ENCODE data around the gene TTK. TPM values are rescaled to one million over a fixed set of nuclear protein-coding genes. Genes with fewer than 3 reads are reported as not detected.
A peak's percentile ranks its signal among the peaks of the same experiment; 100 is the strongest.

TTK gene
- 2.5 TPM for polyA plus RNA-seq (2013)

DNA sequence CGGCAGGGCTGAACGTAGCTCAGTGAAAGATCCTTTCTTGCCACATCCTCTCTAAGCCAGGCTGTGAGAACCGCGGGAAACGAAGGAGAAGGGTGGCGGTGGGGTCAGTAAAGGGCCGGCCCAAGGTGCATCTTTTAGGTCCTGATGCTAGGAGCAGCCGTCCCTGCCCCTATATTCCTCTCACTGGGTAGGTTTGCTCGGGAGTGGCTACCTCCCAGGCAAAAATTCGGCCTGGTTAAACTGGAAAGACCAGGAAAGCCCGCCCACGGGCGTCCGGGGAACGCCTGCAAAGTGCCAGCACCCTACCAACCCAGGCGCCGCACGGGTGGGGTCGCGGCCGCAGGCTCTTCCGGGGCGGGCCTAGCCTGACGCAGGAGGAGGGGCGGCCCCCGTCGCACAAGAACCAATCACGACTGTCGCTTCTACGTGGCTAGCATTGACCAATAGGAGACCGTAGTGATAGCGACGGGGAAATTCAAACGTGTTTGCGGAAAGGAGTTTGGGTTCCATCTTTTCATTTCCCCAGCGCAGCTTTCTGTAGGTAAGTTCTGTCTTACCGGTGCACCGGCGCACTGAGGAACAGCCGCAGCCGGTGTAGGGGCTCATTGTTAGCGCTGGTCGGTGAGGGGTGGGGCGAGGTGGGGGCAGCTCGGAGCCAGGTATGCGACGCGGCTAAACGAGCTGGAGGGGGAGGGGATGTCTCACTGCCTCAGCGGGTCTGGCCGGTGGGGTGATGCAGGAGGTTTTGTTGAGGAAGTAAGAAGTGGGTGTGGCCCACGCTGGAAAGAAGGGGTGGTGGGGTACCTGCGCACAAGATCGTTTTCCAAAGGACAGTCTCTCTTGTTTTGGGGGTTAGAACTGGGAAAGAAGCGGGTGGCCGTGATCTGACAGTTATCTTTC, at the start of gene TTK:
Gene TTK (plus strand): TSS at position 477 of the 900 bp plus-strand sequence. CDS start 1,195 bp downstream, outside the sequence.
- peaks cover 13 to 18% (median 16%) of the 10 kb centered on the region in 4 experiments for H3K4me1 ChIP-seq (ENCODE audit: control extremely low read depth in 1 of 4, control insufficient read depth in 4 of 4, insufficient read depth in 4 of 4, low read length in 3 of 4)
- H3K27me3 ChIP-seq (replicated peaks in 2 of 5; ENCODE audit: control insufficient read depth in 4 of 5, insufficient read depth in 5 of 5, low read length in 4 of 5), result no peaks in the 10 kb centered on the region
- H3K36me3 ChIP-seq (ENCODE audit: control insufficient read depth in 4 of 4, insufficient read depth in 4 of 4, low read length in 3 of 4), result peaks cover 0 to 18% (median 4%) of the 10 kb centered on the region in 4 experiments
- H3K27ac ChIP-seq (ENCODE audit: insufficient read depth in 1 of 2, low read depth in 1 of 2, low read length in 2 of 2, poor library complexity in 1 of 2, severe bottlenecking in 2 of 2), result peak within 1 kb of the TSS; percentile 64 to 93
- peak; percentile 93 to 98 (median 98) for DNase-seq
- ChIA-PET POLR2A (interaction anchor here (0.6 kb wide), 1 partner anchor 1816 kb away, joined by 4 read pairs; no protein-coding TSS in a partner anchor), CTCF (interaction anchor here (1.4 to 1.9 kb wide), 3 partner anchors 10 to 55 kb away, joined by 3 to 10 read pairs (median 3); no protein-coding TSS in a partner anchor)
- peak within 1 kb of the TSS; percentile 66 to 96 (median 90) for H3K4me3 ChIP-seq (ENCODE audit: control insufficient read depth in 1 of 7, extremely low read depth in 1 of 7, insufficient read depth in 4 of 7, low read depth in 2 of 7, low read length in 6 of 7)
- 0% methylated on average over 43 of the region's 56 CpGs for WGBS (ENCODE audit: insufficient coverage)
- H3K9me3 ChIP-seq (ENCODE audit: control extremely low read depth in 1 of 5, control insufficient read depth in 4 of 5, insufficient read depth in 2 of 5, low read depth in 1 of 5, low read length in 4 of 5), result no peaks in the 10 kb centered on the region

DNA sequence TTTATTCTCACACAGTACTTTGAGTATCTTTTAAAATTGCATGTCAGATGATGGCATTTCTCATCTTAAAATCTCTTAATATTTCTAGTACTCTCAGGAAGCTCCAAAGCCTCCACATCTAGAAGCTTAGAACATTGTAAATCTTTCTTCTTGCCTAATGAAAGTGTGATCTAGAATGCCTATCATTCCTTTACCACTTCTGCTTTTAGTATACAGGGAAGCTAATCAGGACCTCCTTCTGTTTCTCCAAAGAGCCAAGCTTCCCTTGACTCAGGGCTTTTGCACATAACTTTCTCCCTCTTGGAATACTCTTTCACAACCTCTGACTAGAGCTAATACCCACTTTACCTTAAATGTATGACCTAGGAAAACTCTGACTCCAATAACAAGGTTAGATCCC, 49.6 kb upstream of the TTK start:
- Histone ChIP-seq H3K27ac (ENCODE audit: insufficient read depth in 1 of 2, low read depth in 1 of 2, low read length in 2 of 2, poor library complexity in 1 of 2, severe bottlenecking in 2 of 2) (no peak overlapping the region), H3K9me3 (ENCODE audit: control extremely low read depth in 1 of 5, control insufficient read depth in 4 of 5, insufficient read depth in 2 of 5, low read depth in 1 of 5, low read length in 4 of 5) (no peaks in the 10 kb centered on the region), H3K4me1 (ENCODE audit: control extremely low read depth in 1 of 4, control insufficient read depth in 4 of 4, insufficient read depth in 4 of 4, low read length in 3 of 4) (no peaks in the 10 kb centered on the region), H3K4me3 (ENCODE audit: control insufficient read depth in 1 of 7, extremely low read depth in 1 of 7, insufficient read depth in 4 of 7, low read depth in 2 of 7, low read length in 6 of 7) (no peak overlapping the region), H3K27me3 (replicated peaks in 2 of 5; ENCODE audit: control insufficient read depth in 4 of 5, insufficient read depth in 5 of 5, low read length in 4 of 5) (peaks cover 0 to 3% (median 0%) of the 10 kb centered on the region in 5 experiments), H3K36me3 (ENCODE audit: control insufficient read depth in 4 of 4, insufficient read depth in 4 of 4, low read length in 3 of 4) (no peaks in the 10 kb centered on the region)
- DNase-seq, result peak in 2 of 3 donors; percentile 35 to 53
- CTCF ChIA-PET, result interaction anchor here (1.0 kb wide), 1 partner anchor 29 kb away, joined by 3 read pairs; no protein-coding TSS in a partner anchor
- POLR2A ChIA-PET, result no interaction called here

DNA sequence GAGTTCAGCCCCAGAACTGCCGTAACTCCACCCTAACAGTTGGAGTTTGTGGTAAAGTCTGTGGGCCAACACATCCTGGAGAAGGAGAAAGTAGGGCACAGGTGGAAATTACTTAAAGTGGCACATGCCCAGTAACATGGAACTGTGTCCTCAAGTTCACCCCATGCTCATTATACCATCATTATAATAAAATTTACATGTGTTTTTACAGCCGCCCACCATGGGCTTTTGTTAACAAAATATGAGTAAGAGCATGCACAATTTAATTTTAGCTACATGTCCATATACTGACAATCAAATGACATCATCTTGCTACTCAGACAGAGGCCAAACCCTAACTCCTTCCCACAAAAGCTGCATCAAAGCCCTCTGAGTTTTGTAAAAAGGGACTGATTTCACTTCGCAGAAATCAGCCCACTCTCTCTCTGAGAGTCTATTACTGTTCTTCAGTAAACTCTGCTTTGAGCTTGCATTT, 39.8 kb upstream of the TTK start:
- no peaks in the 10 kb centered on the region for H3K36me3 ChIP-seq (ENCODE audit: control insufficient read depth in 4 of 4, insufficient read depth in 4 of 4, low read length in 3 of 4)
- CTCF ChIA-PET, result no interaction called here
- POLR2A ChIA-PET, result interaction anchor here (0.6 kb wide), 1 partner anchor 83 kb away, joined by 5 read pairs; no protein-coding TSS in a partner anchor
- WGBS (ENCODE audit: insufficient coverage), result no CpG with 5 or more reads among the region's 3 CpGs
- no peak overlapping the region for H3K4me3 ChIP-seq (ENCODE audit: control insufficient read depth in 1 of 7, extremely low read depth in 1 of 7, insufficient read depth in 4 of 7, low read depth in 2 of 7, low read length in 6 of 7)
- no peak for DNase-seq
- no peaks in the 10 kb centered on the region for H3K27me3 ChIP-seq (replicated peaks in 2 of 5; ENCODE audit: control insufficient read depth in 4 of 5, insufficient read depth in 5 of 5, low read length in 4 of 5)
- H3K27ac ChIP-seq (ENCODE audit: insufficient read depth in 1 of 2, low read depth in 1 of 2, low read length in 2 of 2, poor library complexity in 1 of 2, severe bottlenecking in 2 of 2), result no peak overlapping the region
- peaks cover 0 to 8% (median 4%) of the 10 kb centered on the region in 5 experiments for H3K9me3 ChIP-seq (ENCODE audit: control extremely low read depth in 1 of 5, control insufficient read depth in 4 of 5, insufficient read depth in 2 of 5, low read depth in 1 of 5, low read length in 4 of 5)
- H3K4me1 ChIP-seq (ENCODE audit: control extremely low read depth in 1 of 4, control insufficient read depth in 4 of 4, insufficient read depth in 4 of 4, low read length in 3 of 4), result no peaks in the 10 kb centered on the region

DNA sequence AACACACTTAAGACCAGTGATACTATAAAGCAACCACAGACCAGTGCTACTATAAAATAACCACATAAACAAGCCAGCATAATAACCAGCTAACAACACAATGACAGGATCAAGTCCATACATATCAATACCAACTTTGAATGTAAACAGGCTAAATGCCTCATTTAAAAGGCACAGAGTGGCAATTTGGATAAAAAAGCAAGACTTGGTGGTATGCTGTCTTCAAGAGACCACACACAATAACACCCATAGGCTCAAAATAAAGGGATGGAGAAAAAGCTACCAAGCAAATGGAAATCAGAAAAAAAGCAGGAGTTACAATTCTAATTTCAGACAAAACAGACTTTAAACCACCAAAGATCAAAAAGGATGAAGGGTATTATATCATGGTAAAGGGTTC, 37.3 kb upstream of the TTK start:
- Histone ChIP-seq H3K9me3 (ENCODE audit: control extremely low read depth in 1 of 5, control insufficient read depth in 4 of 5, insufficient read depth in 2 of 5, low read depth in 1 of 5, low read length in 4 of 5) (peaks cover 0 to 12% (median 3%) of the 10 kb centered on the region in 5 experiments), H3K4me1 (ENCODE audit: control extremely low read depth in 1 of 4, control insufficient read depth in 4 of 4, insufficient read depth in 4 of 4, low read length in 3 of 4) (no peaks in the 10 kb centered on the region), H3K27me3 (replicated peaks in 2 of 5; ENCODE audit: control insufficient read depth in 4 of 5, insufficient read depth in 5 of 5, low read length in 4 of 5) (no peaks in the 10 kb centered on the region), H3K4me3 (ENCODE audit: control insufficient read depth in 1 of 7, extremely low read depth in 1 of 7, insufficient read depth in 4 of 7, low read depth in 2 of 7, low read length in 6 of 7) (no peak overlapping the region), H3K27ac (ENCODE audit: insufficient read depth in 1 of 2, low read depth in 1 of 2, low read length in 2 of 2, poor library complexity in 1 of 2, severe bottlenecking in 2 of 2) (no peak overlapping the region), H3K36me3 (ENCODE audit: control insufficient read depth in 4 of 4, insufficient read depth in 4 of 4, low read length in 3 of 4) (no peaks in the 10 kb centered on the region)
- CTCF ChIA-PET, result interaction anchor here (0.9 kb wide), 1 partner anchor 28 kb away, joined by 3 read pairs; no protein-coding TSS in a partner anchor
- POLR2A ChIA-PET, result no interaction called here
- DNase-seq, result no peak

DNA sequence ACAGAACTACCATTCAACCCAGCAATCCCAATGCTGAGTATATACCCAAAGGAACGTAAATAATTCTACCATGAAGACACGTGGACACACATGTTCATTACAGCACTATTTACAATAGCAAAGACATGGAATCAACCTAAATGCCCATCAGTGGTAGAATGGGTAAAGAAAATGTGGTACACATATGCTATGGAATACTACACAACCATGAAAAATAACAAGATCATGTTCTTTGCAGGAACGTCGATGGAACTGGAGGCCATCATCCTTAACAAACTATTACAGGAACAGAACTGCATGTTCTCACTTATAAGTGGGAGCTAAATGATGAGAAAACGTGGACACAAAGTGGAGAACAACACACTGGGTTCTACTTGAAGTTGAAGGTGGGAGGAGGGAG, 34.7 kb upstream of the TTK start:
- Histone ChIP-seq H3K36me3 (ENCODE audit: control insufficient read depth in 4 of 4, insufficient read depth in 4 of 4, low read length in 3 of 4) (no peaks in the 10 kb centered on the region), H3K27ac (ENCODE audit: insufficient read depth in 1 of 2, low read depth in 1 of 2, low read length in 2 of 2, poor library complexity in 1 of 2, severe bottlenecking in 2 of 2) (no peak overlapping the region), H3K4me3 (ENCODE audit: control insufficient read depth in 1 of 7, extremely low read depth in 1 of 7, insufficient read depth in 4 of 7, low read depth in 2 of 7, low read length in 6 of 7) (no peak overlapping the region), H3K4me1 (ENCODE audit: control extremely low read depth in 1 of 4, control insufficient read depth in 4 of 4, insufficient read depth in 4 of 4, low read length in 3 of 4) (no peaks in the 10 kb centered on the region), H3K27me3 (replicated peaks in 2 of 5; ENCODE audit: control insufficient read depth in 4 of 5, insufficient read depth in 5 of 5, low read length in 4 of 5) (no peaks in the 10 kb centered on the region), H3K9me3 (ENCODE audit: control extremely low read depth in 1 of 5, control insufficient read depth in 4 of 5, insufficient read depth in 2 of 5, low read depth in 1 of 5, low read length in 4 of 5) (peaks cover 0 to 12% (median 3%) of the 10 kb centered on the region in 5 experiments)
- CTCF ChIA-PET, result no interaction called here
- no peak for DNase-seq
- WGBS (ENCODE audit: insufficient coverage), result 100% methylated on average over 1 of the region's 5 CpGs
- POLR2A ChIA-PET, result no interaction called here

DNA sequence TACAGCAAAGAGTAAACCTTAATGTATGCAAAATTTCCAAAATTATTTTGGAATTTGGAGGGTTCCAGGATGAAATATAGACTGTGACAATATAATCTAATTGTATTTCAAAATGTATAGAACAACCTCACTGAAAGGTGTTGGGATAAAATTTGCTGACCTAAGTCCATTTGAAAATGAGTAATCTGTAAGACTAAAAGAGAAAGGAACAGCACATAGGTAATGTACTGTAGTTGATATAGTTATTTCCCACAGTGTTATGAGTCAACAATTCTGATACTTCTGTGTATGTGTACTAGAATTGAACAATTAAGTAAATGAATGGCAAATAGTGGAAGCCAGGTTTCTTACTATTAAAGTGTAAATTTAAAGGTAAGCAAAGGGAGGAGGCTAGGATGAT, 33.3 kb upstream of the TTK start:
- H3K27ac ChIP-seq (ENCODE audit: insufficient read depth in 1 of 2, low read depth in 1 of 2, low read length in 2 of 2, poor library complexity in 1 of 2, severe bottlenecking in 2 of 2), result no peak overlapping the region
- H3K9me3 ChIP-seq (ENCODE audit: control extremely low read depth in 1 of 5, control insufficient read depth in 4 of 5, insufficient read depth in 2 of 5, low read depth in 1 of 5, low read length in 4 of 5), result peaks cover 0 to 10% (median 3%) of the 10 kb centered on the region in 5 experiments
- ChIA-PET CTCF (no interaction called here), POLR2A (no interaction called here)
- no peaks in the 10 kb centered on the region for H3K27me3 ChIP-seq (replicated peaks in 2 of 5; ENCODE audit: control insufficient read depth in 4 of 5, insufficient read depth in 5 of 5, low read length in 4 of 5)
- H3K4me3 ChIP-seq (ENCODE audit: control insufficient read depth in 1 of 7, extremely low read depth in 1 of 7, insufficient read depth in 4 of 7, low read depth in 2 of 7, low read length in 6 of 7), result no peak overlapping the region
- H3K4me1 ChIP-seq (ENCODE audit: control extremely low read depth in 1 of 4, control insufficient read depth in 4 of 4, insufficient read depth in 4 of 4, low read length in 3 of 4), result no peaks in the 10 kb centered on the region
- no peak for DNase-seq
- H3K36me3 ChIP-seq (ENCODE audit: control insufficient read depth in 4 of 4, insufficient read depth in 4 of 4, low read length in 3 of 4), result no peaks in the 10 kb centered on the region

DNA sequence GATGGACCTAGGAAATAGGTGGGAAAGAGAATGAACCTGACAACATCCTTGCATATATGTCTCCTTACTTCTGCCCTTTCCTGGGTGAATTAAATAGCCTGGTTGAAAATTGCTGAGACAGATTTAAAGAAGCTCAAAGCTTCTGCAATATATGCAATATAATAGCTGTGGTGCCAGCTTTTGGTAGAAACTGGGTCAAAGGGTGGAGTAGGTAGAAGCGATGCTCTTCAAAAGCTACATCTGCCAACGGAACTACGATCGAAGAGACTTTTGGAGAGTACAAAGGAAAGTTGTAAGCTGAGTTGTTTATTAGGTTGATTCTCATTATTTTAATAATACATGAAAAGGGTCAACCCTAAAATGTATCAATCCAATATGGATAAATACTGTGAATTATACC, 22.8 kb upstream of the TTK start:
- H3K27ac ChIP-seq (ENCODE audit: insufficient read depth in 1 of 2, low read depth in 1 of 2, low read length in 2 of 2, poor library complexity in 1 of 2, severe bottlenecking in 2 of 2), result no peak overlapping the region
- ChIA-PET POLR2A (no interaction called here), CTCF (interaction anchor here (0.7 kb wide), 1 partner anchor 648 kb away, joined by 3 read pairs; no protein-coding TSS in a partner anchor)
- no peaks in the 10 kb centered on the region for H3K9me3 ChIP-seq (ENCODE audit: control extremely low read depth in 1 of 5, control insufficient read depth in 4 of 5, insufficient read depth in 2 of 5, low read depth in 1 of 5, low read length in 4 of 5)
- H3K27me3 ChIP-seq (replicated peaks in 2 of 5; ENCODE audit: control insufficient read depth in 4 of 5, insufficient read depth in 5 of 5, low read length in 4 of 5), result peaks cover 0 to 2% (median 0%) of the 10 kb centered on the region in 5 experiments
- H3K36me3 ChIP-seq (ENCODE audit: control insufficient read depth in 4 of 4, insufficient read depth in 4 of 4, low read length in 3 of 4), result no peaks in the 10 kb centered on the region
- DNase-seq, result no peak
- WGBS (ENCODE audit: insufficient coverage), result no CpG with 5 or more reads among the region's 4 CpGs
- no peaks in the 10 kb centered on the region for H3K4me1 ChIP-seq (ENCODE audit: control extremely low read depth in 1 of 4, control insufficient read depth in 4 of 4, insufficient read depth in 4 of 4, low read length in 3 of 4)
- H3K4me3 ChIP-seq (ENCODE audit: control insufficient read depth in 1 of 7, extremely low read depth in 1 of 7, insufficient read depth in 4 of 7, low read depth in 2 of 7, low read length in 6 of 7), result no peak overlapping the region

Measured in common myeloid progenitor, CD34-positive (primary cell).